DND-41 (cell line): Measurements from ENCODE around the gene PTPRD.

ENCODE experiments used
- CTCF ChIP-seq: IDR thresholded peaks from 2 replicates; pipeline ENCODE4 v1.5.1; 2012; ENCODE audit warnings: borderline replicate concordance, low read length, moderate library complexity, mild to moderate bottlenecking; ENCODE audit not compliant: poor library complexity, severe bottlenecking; ENCODE audit errors: extremely low read depth
- EZH2 ChIP-seq: IDR thresholded peaks from 3 replicates; pipeline ENCODE4 v1.6.1; 2012; ENCODE audit warnings: borderline replicate concordance, low read depth, mild to moderate bottlenecking, moderate library complexity, low read length, inconsistent platforms; ENCODE audit not compliant: severe bottlenecking

GRCh38 chr9:8382777-8383527 is 2229.8 kb downstream of the PTPRD start:
- TF ChIP-seq CTCF = no peak
- TF ChIP-seq EZH2 = no peak
